PC-3 (cell line): Measurements from ENCODE around the gene SRRM3. TPM values are rescaled to one million over a fixed set of nuclear protein-coding genes. Genes with fewer than 3 reads are reported as not detected.
"Not testable (repeated sequence)": the region's sequence is repeated elsewhere in the genome, so short reads cannot be mapped to it uniquely, and the experiment has no call there.

Experiments
- ATAC-seq: fragments of 200-7000 bp; cut with Tn5 transposase; 2 replicates; pipeline ENCODE4 v1.9.1; 2020; ENCODE audit warnings: mild to moderate bottlenecking, moderate library complexity
- BruUV-seq: library from RNA; stranded (reverse); fragments of 400-500 nt; replicated peaks from 2 replicates; lab custom pipeline; 2021; lab: Mats Ljungman, UMichigan
- CTCF ChIA-PET: fragments of 300-600 bp; sonication (Branson Sonifier 250); formaldehyde crosslinking; loops from one replicate; lab custom pipeline; 2022; ENCODE audit warnings: antibody characterized with exemption; lab: Charles Lee
- POLR2A ChIA-PET: fragments of 300-600 bp; sonication (Branson Sonifier 250); formaldehyde crosslinking; loops from one replicate; lab custom pipeline; 2022; ENCODE audit warnings: antibody characterized with exemption; ENCODE audit not compliant: unreplicated experiment; lab: Charles Lee
- DNase-seq: peaks from one replicate; pipeline ENCODE4 v3.0.0-alpha.2; 2015
- H2AFZ ChIP-seq: fragments of 300-600 bp; sonication (generic); 2 replicates; pipeline ENCODE4 v1.6.0; 2016; ENCODE audit warnings: antibody characterized with exemption, low read length
- H3F3A ChIP-seq: fragments of 300-600 bp; sonication (generic); one replicate; pipeline ENCODE4 v1.6.0; 2017; ENCODE audit warnings: antibody characterized with exemption, low read length, control low read depth, mild to moderate bottlenecking; ENCODE audit not compliant: unreplicated experiment
- H3K27ac ChIP-seq: fragments of 300-600 bp; sonication (generic); 2 replicates; pipeline ENCODE4 v1.5.1; 2016; ENCODE audit warnings: mild to moderate bottlenecking, low read length
- H3K27me3 ChIP-seq: fragments of 300-600 bp; sonication (generic); 2 replicates; pipeline ENCODE4 v1.6.1; 2016; ENCODE audit warnings: low read length, mixed read lengths
- H3K36me3 ChIP-seq: fragments of 300-600 bp; sonication (generic); 2 replicates; pipeline ENCODE4 v1.6.1; 2016; ENCODE audit warnings: low read depth, mixed run types, low read length, mixed read lengths
- H3K4me1 ChIP-seq: fragments of 300-600 bp; sonication (generic); 2 replicates; pipeline ENCODE4 v1.5.1; 2016; ENCODE audit warnings: low read length; ENCODE audit not compliant: insufficient read depth
- H3K4me2 ChIP-seq: fragments of 300-600 bp; sonication (generic); 2 replicates; pipeline ENCODE4 v1.6.0; 2016; ENCODE audit warnings: low read length
- H3K4me3 ChIP-seq: fragments of 300-600 bp; sonication (generic); 2 replicates; pipeline ENCODE4 v1.5.1; 2016; ENCODE audit warnings: mild to moderate bottlenecking, low read length, mixed read lengths
- H3K79me2 ChIP-seq: fragments of 300-600 bp; sonication (generic); 2 replicates; pipeline ENCODE4 v1.6.1; 2017; ENCODE audit warnings: low read length, mixed read lengths
- H3K9ac ChIP-seq: fragments of 300-600 bp; sonication (generic); 2 replicates; pipeline ENCODE4 v1.6.0; 2016; ENCODE audit warnings: mild to moderate bottlenecking, low read length
- H3K9me2 ChIP-seq: fragments of 300-600 bp; sonication (generic); replicated peaks from 2 replicates; pipeline ENCODE4 v1.6.1; 2016; ENCODE audit warnings: mixed run types, low read length, mixed read lengths
- H3K9me3 ChIP-seq: fragments of 300-600 bp; sonication (generic); 2 replicates; pipeline ENCODE4 v1.6.1; 2016; ENCODE audit warnings: low read length, mixed read lengths
- H4K20me1 ChIP-seq: fragments of 300-600 bp; sonication (generic); 2 replicates; pipeline ENCODE4 v1.6.1; 2016; ENCODE audit warnings: low read length, mixed read lengths
- CTCF ChIP-seq: fragments of 300-600 bp; sonication (generic); conservative IDR thresholded peaks from 2 replicates; pipeline ENCODE4 v1.5.1; 2017; ENCODE audit warnings: antibody characterized with exemption, low read depth, mild to moderate bottlenecking, low read length
- EZH2 ChIP-seq: fragments of 300-600 bp; sonication (generic); IDR thresholded peaks from one replicate; pipeline ENCODE4 v1.6.1; 2017; ENCODE audit warnings: antibody characterized with exemption, mild to moderate bottlenecking, low read length; ENCODE audit not compliant: unreplicated experiment
- EZH2phosphoT487 ChIP-seq: fragments of 300-600 bp; sonication (generic); IDR thresholded peaks from 2 replicates; pipeline ENCODE4 v1.6.1; 2018; ENCODE audit warnings: mild to moderate bottlenecking, antibody characterized with exemption, low read length, borderline replicate concordance
- intact Hi-C: fragments of 100-400 bp; cut with micrococcal nuclease; formaldehyde crosslinking; loops from 2 replicates; pipeline ENCODE4 v1.9.0; 2023
- total RNA-seq: library from RNA; depleted of rRNA; stranded (reverse); fragments of >200 nt; gene quantifications from 2 replicates; pipeline ENCODE4 v1.2.3, GENCODE V29; 2014

Gene SRRM3
- total RNA-seq, 1 experiment from 2014 or later = 0.66 TPM

GRCh38 chr7:76225951-76226350 is 24.3 kb downstream of the SRRM3 start:
- BruUV-seq = no TSS peak
- Histone ChIP-seq H2AFZ (no peak overlapping the region), H3K9me2 (no peaks in the 10 kb centered on the region), H3K27ac (no peak overlapping the region), H4K20me1 (no peaks in the 10 kb centered on the region), H3F3A (no peaks in the 10 kb centered on the region), H3K9ac (no peak overlapping the region), H3K36me3 (no peaks in the 10 kb centered on the region), H3K27me3 (no peaks in the 10 kb centered on the region), H3K4me1 (no peaks in the 10 kb centered on the region), H3K4me2 (no peak overlapping the region), H3K79me2 (no peaks in the 10 kb centered on the region), H3K4me3 (no peak overlapping the region), H3K9me3 (no peaks in the 10 kb centered on the region)
- CTCF ChIA-PET = no interaction called here
- no peak for TF ChIP-seq EZH2
- no peak for TF ChIP-seq EZH2phosphoT487
- no peak for TF ChIP-seq CTCF
- intact Hi-C loops = no loop called here
- POLR2A ChIA-PET = no interaction called here
- ATAC-seq (no peak), DNase-seq (no peak)

- POLR2A ChIA-PET = interaction anchor here (0.7 kb wide), 1 partner anchor 128 kb away, joined by 3 read pairs; no protein-coding TSS in a partner anchor
- BruUV-seq, H3K9me2 ChIP-seq, H3K79me2 ChIP-seq, H3K27me3 ChIP-seq, H3K4me1 ChIP-seq, H3K27ac ChIP-seq, H3K9me3 ChIP-seq, H2AFZ ChIP-seq, ATAC-seq, intact Hi-C loops, H3K4me2 ChIP-seq, H3K4me3 ChIP-seq, H3K36me3 ChIP-seq, CTCF ChIA-PET, H3F3A ChIP-seq, DNase-seq, H4K20me1 ChIP-seq, H3K9ac ChIP-seq: not testable (repeated sequence)
These were observed 25.3 kb downstream of the SRRM3 start for GRCh38 chr7:76226878-76227423.

- Histone ChIP-seq H3K4me2 (no peak overlapping the region), H3K27ac (no peak overlapping the region), H3K9me3 (no peaks in the 10 kb centered on the region), H2AFZ (no peak overlapping the region), H4K20me1 (no peaks in the 10 kb centered on the region), H3K4me3 (no peak overlapping the region), H3K4me1 (no peaks in the 10 kb centered on the region), H3K79me2 (no peaks in the 10 kb centered on the region), H3K9me2 (no peaks in the 10 kb centered on the region), H3F3A (no peaks in the 10 kb centered on the region), H3K27me3 (no peaks in the 10 kb centered on the region), H3K9ac (no peak overlapping the region), H3K36me3 (no peaks in the 10 kb centered on the region)
- TF ChIP-seq EZH2phosphoT487 (no peak), EZH2 (no peak), CTCF (no peak)
- CTCF ChIA-PET = no interaction called here
- POLR2A ChIA-PET = no interaction called here
- intact Hi-C loops = no loop called here
- DNase-seq (no peak), ATAC-seq (no peak)
- BruUV-seq = no TSS peak
These were observed 28.5 kb downstream of the SRRM3 start for GRCh38 chr7:76230214-76230613.
